Neutrophil (primary cell): ENCODE measurements around the gene ABCA13.

ENCODE experiments used
- H3K27ac ChIP-seq: fragments of 200-600 bp; sonication (generic); 2 replicates; pipeline ENCODE4 v1.5.1; 2016; ENCODE audit warnings: mild to moderate bottlenecking, moderate library complexity
- H3K27me3 ChIP-seq: fragments of 200-600 bp; sonication (generic); 2 replicates; pipeline ENCODE4 v1.6.0; 2016; ENCODE audit warnings: mild to moderate bottlenecking
- H3K36me3 ChIP-seq: fragments of 200-600 bp; sonication (generic); 2 replicates; pipeline ENCODE4 v1.5.1; 2017
- H3K4me1 ChIP-seq, 2 experiments: fragments of 200-600 bp in 1 of 2; sonication (generic) in 1 of 2; 1 replicate in 1 of 2; 2 replicates in 1 of 2; pipeline versions ENCODE4 v1.5.1 to v1.6.1; 2013 to 2016; ENCODE audit warnings: low read depth in 1 of 2, low read length in 1 of 2, mild to moderate bottlenecking in 1 of 2, moderate library complexity in 1 of 2; ENCODE audit not compliant: control insufficient read depth in 1 of 2, insufficient read depth in 1 of 2
- H3K4me3 ChIP-seq, 2 experiments: fragments of 200-600 bp in 1 of 2; sonication (generic) in 1 of 2; 1 replicate in 1 of 2; 2 replicates in 1 of 2; pipeline ENCODE4 v1.5.1; 2013 to 2016; ENCODE audit warnings: low read depth in 1 of 2, low read length in 1 of 2, mild to moderate bottlenecking in 1 of 2, moderate library complexity in 1 of 2
- H3K9me3 ChIP-seq: fragments of 200-600 bp; sonication (generic); 2 replicates; pipeline ENCODE4 v1.5.1; 2016
- TF ChIP-seq, protein P1 (sequence below): fragments of 200-600 bp; sonication (generic); IDR thresholded peaks from 2 replicates; pipeline ENCODE4 v1.5.1; 2016; ENCODE audit warnings: antibody characterized with exemption

The ABCA13 gene

DNA sequence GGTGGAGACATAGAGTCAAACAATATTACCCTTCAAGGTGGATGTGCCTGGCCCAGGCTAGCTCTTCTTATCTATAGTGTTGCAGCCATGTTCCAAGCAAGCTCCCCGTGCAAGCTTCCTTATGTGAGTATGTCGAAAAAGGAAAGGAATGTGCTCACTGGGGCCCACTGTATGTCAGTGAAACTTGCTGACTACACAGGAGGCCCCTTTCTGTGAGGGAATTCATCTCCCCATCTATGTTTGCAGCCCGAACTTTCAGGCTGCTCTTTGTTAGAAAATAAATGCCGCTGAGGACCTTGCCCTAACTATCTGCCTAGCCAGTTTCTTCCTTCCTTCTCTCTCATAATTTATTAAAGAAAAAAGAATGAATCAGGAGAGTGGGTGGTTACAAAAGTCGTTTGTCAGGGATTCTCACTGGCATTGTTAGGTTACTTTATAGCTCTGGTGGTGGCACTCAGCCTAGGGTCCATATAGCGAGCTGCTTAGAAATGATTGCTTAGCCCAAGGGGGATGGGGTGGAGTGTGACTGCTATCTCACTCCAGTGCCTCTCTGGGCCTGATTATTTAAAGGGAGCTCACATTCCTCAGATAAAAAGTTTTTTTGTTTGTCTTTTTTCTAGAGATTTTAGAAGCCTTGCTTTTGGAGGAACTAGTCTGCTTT lies 302.1 kb downstream of the ABCA13 start:
- Histone ChIP-seq H3K27ac (no peak overlapping the region), H3K27me3 (no peaks in the 10 kb centered on the region), H3K4me3 (no peak overlapping the region), H3K9me3 (no peaks in the 10 kb centered on the region), H3K36me3 (peaks cover 39% of the 10 kb centered on the region), H3K4me1 (peaks cover 5 to 9% of the 10 kb centered on the region in 2 experiments)
- TF ChIP-seq, protein P1, sequence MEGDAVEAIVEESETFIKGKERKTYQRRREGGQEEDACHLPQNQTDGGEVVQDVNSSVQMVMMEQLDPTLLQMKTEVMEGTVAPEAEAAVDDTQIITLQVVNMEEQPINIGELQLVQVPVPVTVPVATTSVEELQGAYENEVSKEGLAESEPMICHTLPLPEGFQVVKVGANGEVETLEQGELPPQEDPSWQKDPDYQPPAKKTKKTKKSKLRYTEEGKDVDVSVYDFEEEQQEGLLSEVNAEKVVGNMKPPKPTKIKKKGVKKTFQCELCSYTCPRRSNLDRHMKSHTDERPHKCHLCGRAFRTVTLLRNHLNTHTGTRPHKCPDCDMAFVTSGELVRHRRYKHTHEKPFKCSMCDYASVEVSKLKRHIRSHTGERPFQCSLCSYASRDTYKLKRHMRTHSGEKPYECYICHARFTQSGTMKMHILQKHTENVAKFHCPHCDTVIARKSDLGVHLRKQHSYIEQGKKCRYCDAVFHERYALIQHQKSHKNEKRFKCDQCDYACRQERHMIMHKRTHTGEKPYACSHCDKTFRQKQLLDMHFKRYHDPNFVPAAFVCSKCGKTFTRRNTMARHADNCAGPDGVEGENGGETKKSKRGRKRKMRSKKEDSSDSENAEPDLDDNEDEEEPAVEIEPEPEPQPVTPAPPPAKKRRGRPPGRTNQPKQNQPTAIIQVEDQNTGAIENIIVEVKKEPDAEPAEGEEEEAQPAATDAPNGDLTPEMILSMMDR = no peak

DNA sequence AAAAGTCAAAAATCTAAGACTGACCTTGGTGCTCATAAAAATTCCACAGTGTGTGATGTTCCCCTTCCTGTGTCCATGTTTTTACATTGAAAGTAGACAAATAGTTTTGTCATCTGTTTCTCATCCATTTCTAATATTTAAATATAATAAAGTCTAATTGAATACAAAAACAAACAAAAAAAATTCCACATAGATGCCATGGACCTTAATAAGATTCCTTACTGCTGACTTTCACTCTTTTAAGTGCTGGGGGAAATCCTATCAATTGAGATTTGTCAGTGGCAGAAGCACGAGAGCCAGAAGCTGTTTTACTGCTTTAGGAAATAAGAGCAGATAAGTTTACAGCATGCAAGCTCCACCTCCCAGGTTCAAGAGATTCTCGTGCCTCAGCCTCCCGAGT lies 310.0 kb downstream of the ABCA13 start:
- no peaks in the 10 kb centered on the region for H3K4me1 ChIP-seq
- H3K27ac ChIP-seq = no peak overlapping the region
- TF ChIP-seq, protein P1 = no peak
- peaks cover 73% of the 10 kb centered on the region for H3K36me3 ChIP-seq
- H3K4me3 ChIP-seq = no peak overlapping the region
- no peaks in the 10 kb centered on the region for H3K9me3 ChIP-seq
- H3K27me3 ChIP-seq = no peaks in the 10 kb centered on the region

DNA sequence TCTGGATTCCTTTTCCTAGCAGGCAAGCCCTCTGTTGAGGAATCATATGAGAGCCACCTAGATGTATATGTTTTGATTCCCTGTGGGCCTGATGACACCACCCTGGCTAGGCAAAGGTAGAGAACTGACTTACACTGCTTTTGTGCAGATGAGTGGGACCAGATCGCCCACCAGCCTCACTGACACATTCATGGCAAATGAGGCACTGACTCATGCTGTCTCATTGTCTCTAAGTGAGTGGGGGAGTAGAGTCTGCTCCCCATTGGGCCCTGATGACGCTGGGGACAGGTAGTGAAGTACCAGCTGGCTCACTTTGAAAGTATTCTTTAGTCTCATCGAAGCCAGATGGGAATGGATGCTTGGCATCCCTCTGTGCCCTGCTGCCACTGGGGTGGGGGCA lies 326.3 kb downstream of the ABCA13 start:
- no peak overlapping the region for H3K27ac ChIP-seq
- no peaks in the 10 kb centered on the region for H3K27me3 ChIP-seq
- no peak overlapping the region for H3K4me3 ChIP-seq
- no peaks in the 10 kb centered on the region for H3K4me1 ChIP-seq
- TF ChIP-seq, protein P1 = no peak
- H3K36me3 ChIP-seq = peaks cover 69% of the 10 kb centered on the region
- H3K9me3 ChIP-seq = no peaks in the 10 kb centered on the region

DNA sequence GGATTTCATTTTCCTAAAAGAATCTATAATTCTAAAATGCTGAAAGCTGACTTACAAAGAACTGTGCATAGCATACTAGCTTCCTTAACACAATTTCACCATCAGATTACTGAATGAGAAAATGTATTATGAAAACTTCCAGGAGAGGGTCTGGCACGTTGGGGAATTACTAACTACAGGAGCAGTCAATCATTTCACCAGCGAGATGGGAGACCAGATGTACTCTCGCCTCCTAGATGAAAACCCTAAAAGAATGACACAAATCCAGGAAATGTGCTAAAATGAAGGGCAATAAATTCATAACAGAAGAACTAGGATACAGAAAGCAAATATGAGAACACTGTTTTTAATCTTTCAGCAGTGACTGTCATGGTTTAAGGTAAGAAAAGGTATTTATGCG lies 330.8 kb downstream of the ABCA13 start:
- Histone ChIP-seq H3K27me3 (no peaks in the 10 kb centered on the region), H3K4me3 (no peak overlapping the region), H3K4me1 (no peaks in the 10 kb centered on the region), H3K36me3 (peaks cover 89% of the 10 kb centered on the region), H3K9me3 (no peaks in the 10 kb centered on the region), H3K27ac (no peak overlapping the region)
- TF ChIP-seq, protein P1 = no peak

DNA sequence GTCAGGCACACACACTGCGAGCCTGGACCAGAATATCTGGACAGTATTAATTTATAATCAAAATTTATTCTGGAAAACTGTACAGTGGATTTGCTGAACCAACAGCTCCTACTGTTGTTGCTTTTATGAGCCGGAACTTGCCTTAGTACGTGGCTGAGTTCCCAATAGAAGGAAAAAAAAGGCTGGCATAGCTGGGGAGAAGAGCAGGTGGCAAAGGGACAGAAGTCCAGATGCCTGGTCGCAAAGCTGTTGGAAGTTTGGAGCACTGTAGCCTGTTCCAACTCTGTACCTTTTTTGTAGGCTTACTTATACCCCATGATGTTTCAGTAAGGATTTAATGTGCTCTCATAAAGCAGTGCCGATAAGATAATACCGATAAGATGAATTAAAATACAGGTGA lies 333.8 kb downstream of the ABCA13 start:
- Histone ChIP-seq H3K4me1 (no peaks in the 10 kb centered on the region), H3K27me3 (no peaks in the 10 kb centered on the region), H3K4me3 (no peak overlapping the region), H3K27ac (no peak overlapping the region), H3K9me3 (no peaks in the 10 kb centered on the region), H3K36me3 (peaks cover 97% of the 10 kb centered on the region)
- TF ChIP-seq, protein P1 = no peak
